HG03097 (cell line): ENCODE data around the gene BEGAIN.

Experiments
- ATAC-seq: cut with Tn5 transposase; IDR thresholded peaks from one replicate; pipeline ENCODE4 v1.9.1; 2021; ENCODE audit not compliant: unreplicated experiment, low FRiP score

Gene BEGAIN

GRCh38 chr14:100615736-100616695 lies 28.8 kb upstream of the BEGAIN start:
- ATAC-seq: no peak

- no peak for ATAC-seq
Measured at GRCh38 chr14:100614803-100615202, 27.6 kb upstream of the BEGAIN start.

GRCh38 chr14:100612986-100613385 lies 25.8 kb upstream of the BEGAIN start:
- no peak for ATAC-seq

GRCh38 chr14:100611811-100612480 lies 24.7 kb upstream of the BEGAIN start:
- ATAC-seq: no peak

- ATAC-seq: no peak
Measured at GRCh38 chr14:100610511-100611217, 23.4 kb upstream of the BEGAIN start.

- no peak for ATAC-seq
Measured at GRCh38 chr14:100609941-100610391, 22.7 kb upstream of the BEGAIN start.

GRCh38 chr14:100609331-100609870 lies 22.2 kb upstream of the BEGAIN start:
- no peak for ATAC-seq

GRCh38 chr14:100608586-100609330 lies 21.5 kb upstream of the BEGAIN start:
- ATAC-seq: no peak

GRCh38 chr14:100608064-100608463 lies 20.8 kb upstream of the BEGAIN start:
- no peak for ATAC-seq

GRCh38 chr14:100607611-100607956 lies 20.4 kb upstream of the BEGAIN start:
- ATAC-seq: no peak

GRCh38 chr14:100606687-100607610 lies 19.7 kb upstream of the BEGAIN start:
- no peak for ATAC-seq

GRCh38 chr14:100605706-100606686 lies 18.8 kb upstream of the BEGAIN start:
- ATAC-seq: no peak

GRCh38 chr14:100605230-100605629 lies 18.0 kb upstream of the BEGAIN start:
- no peak for ATAC-seq

GRCh38 chr14:100604709-100605108 lies 17.5 kb upstream of the BEGAIN start:
- no peak for ATAC-seq

- ATAC-seq: no peak
Measured at GRCh38 chr14:100604121-100604501, 16.9 kb upstream of the BEGAIN start.

- ATAC-seq: no peak
Measured at GRCh38 chr14:100603341-100604120, 16.3 kb upstream of the BEGAIN start.

GRCh38 chr14:100602621-100603230 lies 15.5 kb upstream of the BEGAIN start:
- ATAC-seq: no peak
